ENCODE results near the gene TRAPPC5.

DNA sequence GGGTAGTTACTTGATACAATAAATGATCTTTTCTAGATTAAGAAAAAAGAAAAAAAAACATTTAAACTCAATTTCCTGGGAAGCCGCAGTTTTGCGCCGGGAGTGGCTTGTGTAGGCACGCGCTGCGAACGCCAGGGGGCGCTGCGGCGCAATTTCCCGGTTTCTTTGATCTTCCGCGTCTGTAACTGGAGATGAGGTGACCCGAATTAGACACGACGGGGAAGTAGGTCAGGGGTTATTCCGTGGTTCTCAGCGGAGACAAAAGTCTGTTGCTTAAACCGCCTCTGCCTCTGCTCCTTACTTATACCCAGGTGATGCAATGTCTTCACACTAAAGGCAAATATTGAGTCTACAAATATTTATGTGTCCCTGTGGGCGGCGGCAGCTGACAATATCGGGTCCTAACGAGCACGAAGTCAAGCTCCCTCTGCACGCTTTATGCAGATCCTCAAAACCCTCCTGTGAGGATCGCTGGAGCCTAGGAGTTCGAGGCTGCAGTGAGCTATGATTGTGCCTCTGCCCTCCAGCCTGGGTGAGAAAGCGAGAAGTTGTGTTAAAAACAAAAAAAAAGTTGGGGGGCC is 28.5 kb upstream of the TRAPPC5 start:
- TF ChIP-seq POLR2A (IDR thresholded peaks at IDR 0.05) (no peak), POLR2AphosphoS5 (IDR thresholded peaks at IDR 0.05) (no peak), EP300 (IDR thresholded peaks at IDR 0.05; ENCODE audit: low read depth) (no peak)
- TF ChIP-seq, protein P1, sequence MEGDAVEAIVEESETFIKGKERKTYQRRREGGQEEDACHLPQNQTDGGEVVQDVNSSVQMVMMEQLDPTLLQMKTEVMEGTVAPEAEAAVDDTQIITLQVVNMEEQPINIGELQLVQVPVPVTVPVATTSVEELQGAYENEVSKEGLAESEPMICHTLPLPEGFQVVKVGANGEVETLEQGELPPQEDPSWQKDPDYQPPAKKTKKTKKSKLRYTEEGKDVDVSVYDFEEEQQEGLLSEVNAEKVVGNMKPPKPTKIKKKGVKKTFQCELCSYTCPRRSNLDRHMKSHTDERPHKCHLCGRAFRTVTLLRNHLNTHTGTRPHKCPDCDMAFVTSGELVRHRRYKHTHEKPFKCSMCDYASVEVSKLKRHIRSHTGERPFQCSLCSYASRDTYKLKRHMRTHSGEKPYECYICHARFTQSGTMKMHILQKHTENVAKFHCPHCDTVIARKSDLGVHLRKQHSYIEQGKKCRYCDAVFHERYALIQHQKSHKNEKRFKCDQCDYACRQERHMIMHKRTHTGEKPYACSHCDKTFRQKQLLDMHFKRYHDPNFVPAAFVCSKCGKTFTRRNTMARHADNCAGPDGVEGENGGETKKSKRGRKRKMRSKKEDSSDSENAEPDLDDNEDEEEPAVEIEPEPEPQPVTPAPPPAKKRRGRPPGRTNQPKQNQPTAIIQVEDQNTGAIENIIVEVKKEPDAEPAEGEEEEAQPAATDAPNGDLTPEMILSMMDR (IDR thresholded peaks at IDR 0.05) = peak; percentile 97 to 99 (median 99)

All from transverse colon (tissue), 4 donors.